NCI-H460 (cell line): ENCODE measurements around the gene PTPN11. TPM values are rescaled to one million over a fixed set of nuclear protein-coding genes. Genes with fewer than 3 reads are reported as not detected.
"Not testable (repeated sequence)": the region's sequence is repeated elsewhere in the genome, so short reads cannot be mapped to it uniquely, and the experiment has no call there.

Source experiments
- DNase-seq: peaks from one replicate; pipeline ENCODE4 v3.0.0-alpha.2; 2016; ENCODE audit warnings: low read depth; ENCODE audit errors: extremely low read depth
- total RNA-seq: library from RNA; depleted of rRNA; stranded (reverse); fragments of >200 nt; shearing (Covaris generic); gene quantifications from 2 replicates; pipeline ENCODE4 v1.2.3, GENCODE V29; 2014

PTPN11 gene
- total RNA-seq, 1 experiment from 2014 or later: 110 TPM

GRCh38 chr12:112503512-112503911 lies 84.8 kb downstream of the PTPN11 start:
- no peak for DNase-seq

DNA sequence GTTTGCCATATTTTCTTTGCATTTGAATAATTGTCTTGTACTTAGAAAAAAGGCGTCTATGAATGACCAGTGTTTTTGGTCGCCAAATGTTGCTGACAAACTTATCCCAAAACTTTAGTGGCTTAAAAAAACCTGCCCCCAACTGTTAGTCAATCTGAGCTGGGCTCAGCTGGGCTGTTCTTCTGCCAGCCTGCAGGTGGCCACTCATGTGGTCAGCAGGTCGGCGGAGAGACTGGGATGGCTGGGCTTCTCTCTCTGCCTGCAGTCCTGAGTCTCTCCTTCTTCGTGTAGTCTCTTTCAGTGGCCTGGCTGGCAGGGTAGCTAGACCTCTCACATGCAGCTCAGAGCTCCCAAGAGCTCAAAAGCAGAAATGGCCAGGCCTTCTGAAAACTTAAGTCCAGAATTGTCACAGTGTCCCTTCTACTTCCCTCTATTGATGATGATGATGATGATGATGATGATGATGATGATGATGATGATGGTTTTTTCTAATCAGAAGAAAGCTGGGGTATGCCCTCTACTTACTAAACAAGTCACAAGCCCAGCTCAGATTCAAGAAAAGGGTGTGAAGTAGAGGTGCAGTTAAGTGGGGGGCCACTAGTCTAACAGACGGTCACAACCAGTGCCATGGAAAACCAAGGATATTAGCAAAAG lies 87.9 kb downstream of the PTPN11 start:
- DNase-seq: no peak

- no peak for DNase-seq
These were observed 94.7 kb downstream of the PTPN11 start for GRCh38 chr12:112513471-112513870.

- no peak for DNase-seq
These were observed 95.7 kb downstream of the PTPN11 start for GRCh38 chr12:112514456-112514855.

- DNase-seq: no peak
These were observed 96.3 kb downstream of the PTPN11 start for GRCh38 chr12:112514926-112515642.

- DNase-seq: no peak
These were observed 97.1 kb downstream of the PTPN11 start for GRCh38 chr12:112515868-112516267.

DNA sequence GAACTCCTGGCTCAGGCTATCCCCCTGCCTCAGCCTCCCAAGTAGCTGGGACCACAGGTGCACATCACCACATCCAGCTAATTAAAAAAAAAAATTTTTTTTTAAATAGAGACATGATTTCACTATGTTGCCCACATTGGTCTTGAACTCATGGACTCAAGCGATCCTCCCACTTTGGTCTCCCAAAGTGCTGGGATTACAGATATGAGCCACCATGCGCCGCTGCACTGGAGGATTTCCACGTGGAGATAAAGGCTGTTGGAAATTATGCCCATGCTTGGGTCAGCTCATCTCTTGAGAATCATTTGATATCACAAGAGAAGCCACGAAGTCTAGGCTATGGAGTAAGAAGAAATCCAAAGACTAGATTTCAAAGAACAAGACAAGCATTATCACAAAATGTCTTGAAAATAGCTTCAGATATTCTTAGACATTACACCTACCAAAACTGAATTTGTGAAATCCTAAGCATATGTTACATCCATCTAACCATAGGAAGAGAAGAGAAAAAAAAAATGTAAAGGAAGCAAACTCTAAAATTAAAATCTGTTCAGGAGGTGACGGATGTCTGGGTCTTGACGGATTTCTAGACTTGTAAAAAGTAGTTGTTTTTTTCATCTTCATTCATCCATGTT lies 99.1 kb downstream of the PTPN11 start:
- no peak for DNase-seq

DNA sequence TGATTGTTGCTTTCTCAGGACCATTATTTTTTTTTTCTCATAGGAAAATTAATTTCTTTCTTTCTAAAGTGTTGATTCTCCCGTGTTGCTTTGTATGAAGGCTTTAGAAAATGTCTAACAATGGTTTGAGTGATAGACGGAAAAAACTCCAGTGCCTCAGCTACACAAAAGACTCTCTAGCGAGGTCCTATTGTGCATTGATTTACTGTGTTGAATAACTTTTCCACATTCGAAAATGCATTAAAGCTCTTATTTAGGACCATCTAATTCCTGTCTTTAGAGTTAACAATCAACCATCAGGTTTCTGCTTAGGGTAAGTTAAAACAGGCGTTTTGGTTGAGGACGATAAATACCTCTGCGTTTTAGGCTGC lies 99.6 kb downstream of the PTPN11 start:
- no peak for DNase-seq

GRCh38 chr12:112519841-112520340 lies 101.1 kb downstream of the PTPN11 start:
- DNase-seq: not testable (repeated sequence)

- no peak for DNase-seq
These were observed 105.1 kb downstream of the PTPN11 start for GRCh38 chr12:112523856-112524255.

GRCh38 chr12:112524269-112524668 lies 105.5 kb downstream of the PTPN11 start:
- DNase-seq: no peak

DNA sequence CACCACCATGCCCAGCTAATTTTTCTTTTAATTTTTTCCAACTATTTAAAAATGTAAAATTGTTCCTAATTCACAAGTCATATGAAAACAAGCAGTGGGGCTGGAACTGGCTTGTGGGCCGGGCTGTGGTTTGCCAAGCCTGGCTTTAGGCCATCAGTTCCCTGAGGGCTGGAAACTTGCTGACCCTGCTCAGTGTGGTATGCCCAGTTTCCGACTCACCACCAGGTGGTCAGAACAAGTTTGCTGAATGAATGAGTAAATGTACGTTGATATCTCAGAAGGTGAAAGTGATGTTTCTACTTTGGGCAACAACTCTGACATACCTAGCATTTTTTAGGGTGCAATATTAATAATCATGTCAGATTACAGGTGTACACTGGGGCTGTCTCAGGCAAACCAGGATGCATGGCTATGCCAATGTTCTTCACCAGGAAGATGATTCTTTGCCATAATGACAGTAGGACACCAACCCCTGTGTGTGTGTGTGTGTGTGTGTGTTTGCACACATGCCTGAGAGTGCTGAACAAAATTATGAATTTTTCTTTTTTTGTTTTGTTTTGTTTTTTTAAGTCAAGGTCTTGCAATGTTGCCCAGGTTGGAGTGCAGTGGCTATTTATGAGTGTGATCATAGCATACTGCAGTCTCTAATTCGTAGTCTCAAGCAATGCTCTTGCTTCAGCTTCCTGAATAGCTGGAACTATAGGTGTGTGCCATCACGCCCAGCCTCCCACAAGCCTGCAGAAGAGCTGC lies 106.1 kb downstream of the PTPN11 start:
- DNase-seq: no peak

GRCh38 chr12:112525426-112525809 lies 106.7 kb downstream of the PTPN11 start:
- no peak for DNase-seq

DNA sequence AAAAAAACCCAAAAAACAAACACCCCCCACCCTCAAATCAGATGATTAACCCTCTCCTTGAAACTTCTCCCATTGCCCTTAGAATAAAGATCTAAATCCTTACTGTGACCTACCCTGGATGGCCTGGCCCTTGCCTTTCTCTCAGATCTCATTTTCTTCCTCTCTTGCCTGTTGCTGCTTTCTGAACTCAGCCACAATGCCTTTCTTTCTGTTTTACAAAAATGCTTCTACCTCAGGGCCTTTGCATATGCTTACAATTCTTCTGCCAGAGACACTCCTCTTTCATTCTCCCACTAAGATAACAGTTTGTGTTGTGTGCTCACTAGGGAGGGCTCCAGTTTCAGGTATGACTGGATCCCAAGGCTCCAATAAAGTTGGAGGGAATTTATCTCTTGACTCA lies 108.3 kb downstream of the PTPN11 start:
- no peak for DNase-seq

DNA sequence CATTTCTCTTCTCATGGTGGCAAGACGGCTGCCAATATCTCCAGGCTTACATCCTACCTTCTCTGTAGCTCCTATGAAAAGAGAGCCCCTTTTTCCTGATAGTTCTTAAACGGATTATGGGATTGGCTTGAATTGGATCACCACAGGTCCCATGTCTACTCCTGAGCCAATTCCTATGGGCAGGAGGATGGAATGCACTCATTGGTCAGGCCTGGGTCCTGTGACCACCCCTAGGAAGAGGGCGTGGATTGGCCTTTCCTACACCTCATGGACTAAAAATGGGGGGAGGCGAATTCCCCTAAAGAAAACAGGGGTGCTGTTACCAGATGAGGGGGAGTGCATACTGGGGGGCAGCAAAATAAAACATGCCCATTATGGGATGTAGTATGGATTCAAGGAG lies 108.8 kb downstream of the PTPN11 start:
- DNase-seq: no peak

- DNase-seq: no peak
These were observed 109.8 kb downstream of the PTPN11 start for GRCh38 chr12:112528521-112528920.

DNA sequence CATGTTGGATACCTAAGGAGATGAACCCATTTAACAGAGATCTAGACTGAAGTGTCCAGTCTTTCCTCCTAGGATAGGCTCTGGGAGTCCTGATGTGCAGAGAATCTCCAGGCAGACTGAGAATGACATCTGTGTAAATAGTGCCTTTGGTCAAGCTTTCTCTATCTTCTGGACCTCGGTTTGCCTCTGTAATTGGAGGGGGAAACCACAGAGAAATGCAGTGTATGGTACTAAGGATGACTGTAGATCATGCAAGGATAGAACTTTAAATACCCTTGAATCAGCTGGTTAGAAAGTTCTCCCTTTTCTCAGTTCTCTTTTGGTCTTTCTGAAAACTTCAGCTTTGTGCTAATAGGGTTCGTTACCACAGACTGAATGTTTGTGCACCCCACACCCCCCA lies 112.2 kb downstream of the PTPN11 start:
- no peak for DNase-seq

DNA sequence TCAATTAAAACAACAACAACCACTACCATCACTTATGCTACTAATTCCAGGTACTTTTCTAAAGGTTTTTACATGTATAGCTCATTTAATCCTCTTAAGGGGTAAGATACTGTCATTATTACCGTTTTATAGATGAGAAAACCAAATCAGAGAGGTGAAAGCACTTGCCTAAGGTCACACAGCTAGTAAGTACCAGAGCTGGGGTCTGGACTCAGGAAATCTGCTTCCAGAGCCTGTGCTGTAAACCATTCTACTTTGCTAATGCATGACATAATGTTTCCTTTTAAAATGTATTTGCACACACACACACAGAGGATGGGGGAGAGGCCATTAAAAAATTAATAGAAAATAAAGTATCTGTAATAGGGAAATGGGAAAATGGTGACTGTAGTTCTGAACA lies 113.4 kb downstream of the PTPN11 start:
- no peak for DNase-seq

DNA sequence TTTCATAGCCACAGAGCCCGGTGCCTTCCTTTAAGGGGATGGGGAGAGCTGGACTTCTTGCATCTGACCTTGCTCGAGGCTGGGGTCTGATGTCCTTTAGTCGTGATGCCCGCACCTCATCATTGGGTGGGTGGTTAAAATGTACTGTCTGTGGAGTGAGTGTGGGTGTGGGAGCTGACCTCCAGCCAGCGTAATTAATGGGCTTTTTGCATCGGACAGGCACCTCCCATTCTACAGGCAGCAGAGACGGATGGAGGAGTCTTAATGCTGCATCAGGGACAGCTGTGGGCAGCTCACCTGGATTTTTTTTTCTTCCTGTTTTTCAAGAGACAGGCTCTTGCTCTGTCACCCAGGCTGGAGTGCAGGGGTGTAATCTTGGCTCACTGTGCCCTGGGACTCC lies 114.8 kb downstream of the PTPN11 start:
- no peak for DNase-seq

- DNase-seq: no peak
These were observed 116.3 kb downstream of the PTPN11 start for GRCh38 chr12:112535017-112535416.
